DMS 273 (cell line): ENCODE data around the gene DAPK1.

Source experiments
- DNase-seq: peaks from one replicate; lab custom pipeline; 2025; ENCODE audit not compliant: unreplicated experiment; lab: John Stamatoyannopoulos, UW

DAPK1 gene

DNA sequence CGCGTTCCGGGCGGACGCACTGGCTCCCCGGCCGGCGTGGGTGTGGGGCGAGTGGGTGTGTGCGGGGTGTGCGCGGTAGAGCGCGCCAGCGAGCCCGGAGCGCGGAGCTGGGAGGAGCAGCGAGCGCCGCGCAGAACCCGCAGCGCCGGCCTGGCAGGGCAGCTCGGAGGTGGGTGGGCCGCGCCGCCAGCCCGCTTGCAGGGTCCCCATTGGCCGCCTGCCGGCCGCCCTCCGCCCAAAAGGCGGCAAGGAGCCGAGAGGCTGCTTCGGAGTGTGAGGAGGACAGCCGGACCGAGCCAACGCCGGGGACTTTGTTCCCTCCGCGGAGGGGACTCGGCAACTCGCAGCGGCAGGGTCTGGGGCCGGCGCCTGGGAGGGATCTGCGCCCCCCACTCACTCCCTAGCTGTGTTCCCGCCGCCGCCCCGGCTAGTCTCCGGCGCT, at the start of gene DAPK1:
TSS of gene DAPK1 (plus strand) at position 264 of the 442 bp plus-strand sequence. CDS start 1,211 bp downstream, outside the sequence.
- peak; percentile 84 for DNase-seq

DNA sequence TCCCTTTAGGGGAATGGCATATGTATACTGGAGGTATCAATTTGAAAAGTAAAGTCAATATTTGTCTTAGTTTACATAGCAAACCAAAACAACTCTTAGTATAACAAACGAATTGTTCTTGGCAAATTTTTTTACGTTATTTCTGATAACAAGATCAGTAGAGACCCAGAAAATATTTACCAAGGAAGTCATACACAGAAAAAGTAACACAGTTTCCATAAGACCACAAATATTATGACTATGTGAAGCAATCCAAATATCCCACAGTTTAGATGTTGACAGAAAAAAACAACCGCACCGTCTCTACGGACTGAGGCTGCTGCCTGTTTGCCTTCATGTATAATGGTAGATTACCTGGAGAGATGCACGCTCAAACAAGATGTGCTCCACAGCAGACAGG, 46.5 kb upstream of the DAPK1 start:
- no peak for DNase-seq

DNA sequence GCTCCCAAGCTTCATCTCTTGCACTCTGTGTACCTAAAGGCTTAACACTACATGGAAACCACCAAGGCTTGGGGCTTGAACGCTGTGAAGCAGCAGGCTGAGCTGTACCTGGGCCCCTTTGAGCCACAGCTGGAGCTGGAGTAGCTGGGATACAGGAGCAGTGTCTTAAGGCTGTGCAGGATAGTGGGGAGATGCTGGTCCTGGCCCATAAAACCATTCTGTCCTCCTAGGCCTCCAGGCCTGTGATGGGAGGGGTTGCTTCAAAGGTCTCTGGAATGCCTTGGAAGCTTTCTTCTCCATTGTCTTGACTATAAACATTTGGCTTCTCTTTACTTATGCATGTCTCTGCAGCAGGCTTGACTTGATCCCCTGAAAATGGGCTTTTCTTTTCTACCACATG, 42.3 kb upstream of the DAPK1 start:
- no peak for DNase-seq

DNA sequence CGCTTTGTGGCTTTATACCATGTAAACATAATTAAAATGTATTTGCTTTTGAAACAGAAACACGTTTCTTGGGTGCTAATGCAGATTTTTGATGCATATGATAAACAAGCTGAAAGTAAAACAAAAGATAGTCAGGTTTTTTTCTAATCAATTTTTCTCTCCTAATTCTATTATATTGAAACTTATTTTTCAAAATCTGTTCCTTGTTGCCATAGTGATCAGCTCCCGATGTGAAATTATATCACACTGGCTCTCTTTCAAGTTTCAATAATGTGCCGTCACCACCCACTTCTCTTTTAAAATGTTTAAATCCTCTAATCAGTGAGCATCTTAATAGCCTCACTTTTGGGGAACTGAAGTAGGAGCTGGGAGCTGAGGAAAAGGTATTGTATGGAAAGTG, 36.4 kb upstream of the DAPK1 start:
- no peak for DNase-seq

DNA sequence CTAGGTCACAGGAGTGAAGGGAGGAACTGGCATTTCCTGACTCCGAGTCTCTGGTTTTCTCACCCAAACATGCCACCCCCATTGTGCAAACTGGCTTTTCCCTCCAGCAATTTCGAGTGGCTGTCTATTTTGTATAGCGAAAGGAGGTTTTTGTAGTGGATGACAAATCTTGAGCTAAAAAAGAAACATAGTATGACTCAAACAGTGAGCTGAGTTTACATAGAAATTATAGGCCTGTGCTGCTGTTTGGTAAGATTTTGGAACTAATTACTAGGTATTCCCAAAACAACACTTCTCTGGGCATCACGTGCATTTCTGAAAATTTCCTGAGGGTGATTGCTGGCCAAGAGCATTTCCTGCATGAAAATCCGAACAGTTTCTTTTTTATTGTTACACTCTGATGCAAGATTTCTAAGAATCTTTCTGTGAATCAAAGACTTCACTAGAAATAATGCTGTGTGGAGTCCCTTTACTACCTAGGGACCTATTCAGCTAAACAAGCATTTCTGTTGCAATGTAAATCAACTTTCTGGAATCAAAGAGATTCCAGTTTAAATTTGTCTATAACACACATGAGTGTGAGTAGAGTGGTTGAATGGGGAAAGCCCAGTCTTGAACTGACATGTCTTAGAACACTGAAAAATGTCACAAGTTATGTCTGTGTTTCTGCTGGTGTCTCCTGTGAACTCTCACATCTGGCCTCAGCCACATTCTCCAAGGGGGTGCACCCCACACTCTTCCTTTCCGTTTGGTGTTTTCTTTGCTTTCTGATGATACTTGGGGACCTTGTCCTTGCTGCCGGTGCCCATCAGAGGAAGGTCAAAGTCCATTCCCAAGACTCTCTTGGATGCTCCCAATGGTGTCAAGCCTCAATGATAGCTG, 33.3 kb upstream of the DAPK1 start:
- no peak for DNase-seq

DNA sequence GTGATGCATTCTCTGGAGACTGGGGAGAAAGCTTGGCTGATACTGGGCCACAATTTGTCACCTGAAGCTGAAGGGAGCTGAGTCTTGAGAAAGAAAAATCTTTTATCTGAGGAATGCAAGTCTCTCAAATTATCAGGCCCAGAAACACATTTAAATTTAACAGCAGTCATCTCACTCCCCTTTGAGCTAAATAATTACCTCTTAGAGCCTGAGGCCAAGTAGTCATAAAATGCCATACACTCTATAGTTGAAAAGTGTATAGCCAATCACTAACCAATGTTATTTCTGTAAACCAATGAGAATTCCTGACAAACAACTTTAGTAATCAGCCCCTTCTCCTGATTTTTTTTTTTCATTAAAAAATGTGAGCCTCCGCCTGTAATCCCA, 32.7 kb upstream of the DAPK1 start:
- no peak for DNase-seq

DNA sequence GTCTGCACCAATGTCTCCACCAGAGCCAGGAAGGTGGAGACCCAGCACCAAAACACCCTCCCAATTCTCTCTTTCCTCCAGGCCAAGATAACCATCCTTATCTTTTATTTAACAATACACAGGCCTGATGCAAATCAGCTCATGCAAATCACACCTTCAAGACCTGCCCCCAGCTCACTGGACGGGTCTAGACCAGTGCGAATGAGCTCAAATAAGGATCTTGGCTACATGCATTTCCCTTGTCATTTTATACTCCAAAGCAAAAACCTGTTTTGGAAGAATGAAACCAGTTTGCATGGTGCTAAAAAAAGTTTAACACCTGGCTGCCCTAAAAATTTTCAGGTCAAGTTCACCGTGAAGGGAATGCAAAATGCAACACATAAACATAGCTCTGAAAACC, 31.9 kb upstream of the DAPK1 start:
- DNase-seq, result no peak

DNA sequence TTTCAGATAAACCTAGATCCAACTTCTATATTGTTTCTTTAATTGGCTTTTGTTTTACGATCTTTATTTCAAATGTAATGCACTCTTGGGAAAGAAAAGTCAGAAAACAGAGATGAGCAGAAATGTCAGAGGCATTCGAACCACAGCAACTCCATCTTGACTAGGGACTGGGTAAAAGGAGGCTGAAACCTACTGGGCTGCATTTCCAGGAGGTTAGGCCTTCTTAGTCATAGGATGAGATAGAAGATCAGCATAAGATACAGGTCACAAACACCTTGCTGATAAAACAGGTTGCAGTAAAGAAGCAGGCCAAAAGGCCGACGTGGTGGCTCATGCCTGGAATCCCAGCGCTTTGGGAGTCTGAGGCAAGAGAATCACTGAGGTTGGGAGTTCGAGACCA, 30.5 kb upstream of the DAPK1 start:
- DNase-seq, result no peak

DNA sequence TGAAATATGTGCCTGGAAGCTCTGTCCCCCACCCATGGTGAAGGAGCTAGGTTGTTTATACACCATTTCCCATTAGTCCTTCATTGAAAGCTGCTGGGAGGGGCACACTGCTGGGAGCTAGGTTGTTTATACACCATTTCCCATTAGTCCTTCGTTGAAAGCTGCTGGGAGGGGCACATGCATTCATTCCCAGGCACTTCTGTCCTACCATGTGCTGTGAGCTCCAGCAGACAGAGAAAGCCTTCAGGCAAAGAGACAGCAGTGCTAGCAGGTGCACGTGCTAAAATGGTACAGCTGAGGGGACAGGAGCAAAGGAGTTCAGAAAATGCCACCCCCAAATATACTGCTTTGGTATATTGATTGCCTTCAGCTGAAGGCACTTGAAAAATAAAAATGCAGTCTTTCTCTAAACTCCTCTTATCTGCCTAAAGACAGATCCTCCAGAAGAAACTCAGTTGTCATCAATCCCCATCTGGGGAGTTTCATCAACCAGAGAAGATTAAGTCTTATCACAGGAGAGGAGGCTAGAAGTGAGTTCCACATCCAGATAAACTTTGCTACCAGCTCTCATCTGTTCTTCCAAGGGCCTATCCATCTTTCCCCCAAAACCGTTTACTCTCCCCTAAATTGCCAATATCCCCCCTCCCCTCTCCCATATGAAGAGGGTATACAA, 27.7 kb upstream of the DAPK1 start:
- DNase-seq, result no peak

DNA sequence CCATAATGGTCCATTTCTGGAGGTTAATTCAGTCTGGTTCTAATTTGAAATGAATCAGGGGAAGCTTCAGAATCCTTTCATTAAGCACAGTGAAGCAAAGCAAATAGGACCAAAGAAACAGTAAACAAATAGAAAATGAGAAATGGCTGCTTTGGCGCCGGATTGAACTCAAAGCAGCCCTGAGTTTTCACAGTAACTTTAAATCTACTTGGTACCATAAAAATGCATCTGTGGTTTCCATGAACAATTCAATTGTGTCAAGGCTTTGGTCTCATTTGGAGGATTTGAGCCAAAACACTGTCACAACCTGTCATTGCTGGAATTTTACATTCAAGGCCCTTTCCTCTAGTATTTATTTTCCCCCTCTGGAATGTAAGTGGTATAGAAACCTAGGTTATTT, 25.9 kb upstream of the DAPK1 start:
- no peak for DNase-seq

DNA sequence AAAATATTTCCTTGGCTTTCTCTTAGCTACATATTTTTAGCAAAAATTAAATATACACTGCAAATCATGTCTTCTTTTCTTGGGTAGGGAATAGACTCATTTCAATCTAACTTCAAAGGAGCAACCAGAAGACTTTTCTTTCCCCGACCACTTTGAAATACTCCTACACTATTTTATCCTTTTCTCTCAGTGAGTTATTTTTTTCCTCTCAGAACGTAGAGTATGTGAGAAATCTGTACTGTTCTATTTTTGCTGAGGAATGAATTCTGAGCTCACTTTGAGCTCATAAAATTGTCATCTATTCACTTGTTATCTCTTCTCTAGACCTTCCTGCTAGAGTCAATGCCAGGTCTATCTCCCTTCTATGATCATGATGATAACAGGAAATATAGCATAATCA, 22.2 kb upstream of the DAPK1 start:
- DNase-seq, result no peak

DNA sequence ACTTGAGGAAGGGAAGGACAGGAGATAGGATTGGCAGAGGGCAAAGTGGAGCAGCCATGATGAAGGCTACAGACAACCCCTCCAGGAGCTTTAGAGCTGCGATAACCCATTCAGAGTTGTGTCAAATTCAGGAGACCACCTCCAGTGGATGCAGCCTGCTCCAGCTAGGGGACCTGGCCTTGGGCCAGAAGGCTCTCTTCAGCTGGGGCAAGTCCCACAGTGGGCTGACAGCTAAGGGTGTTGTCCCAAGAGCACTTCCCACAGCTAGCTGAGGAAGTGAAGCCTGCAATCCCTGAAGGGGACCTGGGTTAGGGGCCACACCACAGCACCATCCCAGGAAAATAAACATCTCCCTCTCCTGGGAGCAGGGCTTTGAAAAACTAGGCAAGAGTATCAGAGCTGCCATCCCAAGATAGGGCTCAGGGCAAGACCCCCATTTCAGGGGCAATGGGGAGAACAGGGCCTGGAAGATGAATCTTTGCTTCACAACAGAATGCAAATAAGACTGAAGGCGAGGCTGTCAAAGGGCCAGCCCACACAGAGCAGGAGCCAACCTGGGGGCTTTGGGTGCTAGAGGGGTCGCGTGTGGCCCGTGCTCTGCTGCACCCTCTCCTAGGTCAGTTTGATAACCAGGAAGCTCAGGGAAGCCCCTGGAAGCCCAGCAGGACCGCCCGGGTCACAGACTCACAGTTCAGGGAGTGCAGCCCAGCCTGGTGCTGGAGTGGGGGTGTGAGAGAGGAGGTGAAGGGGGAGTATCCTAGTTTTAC, 19.3 kb upstream of the DAPK1 start:
- DNase-seq, result no peak

DNA sequence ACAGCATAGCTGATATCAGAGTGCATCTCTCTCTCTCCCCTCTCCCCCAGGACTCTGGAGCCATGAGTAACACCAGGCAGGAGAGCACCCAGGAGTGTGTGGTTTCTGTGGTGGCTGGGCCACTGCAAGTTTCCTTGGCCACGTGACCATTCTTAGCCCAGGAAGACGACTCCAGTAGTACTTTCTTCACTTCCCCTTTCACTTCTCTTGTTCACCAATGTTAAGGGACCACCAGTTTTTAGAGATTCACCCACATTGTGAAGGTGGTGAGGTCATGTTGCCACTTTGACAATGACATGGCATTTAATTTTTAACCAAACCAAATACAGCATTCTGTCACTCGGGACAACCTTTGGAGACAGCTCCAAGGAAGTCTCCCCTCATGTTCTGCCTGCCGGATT, 17.9 kb upstream of the DAPK1 start:
- no peak for DNase-seq

DNA sequence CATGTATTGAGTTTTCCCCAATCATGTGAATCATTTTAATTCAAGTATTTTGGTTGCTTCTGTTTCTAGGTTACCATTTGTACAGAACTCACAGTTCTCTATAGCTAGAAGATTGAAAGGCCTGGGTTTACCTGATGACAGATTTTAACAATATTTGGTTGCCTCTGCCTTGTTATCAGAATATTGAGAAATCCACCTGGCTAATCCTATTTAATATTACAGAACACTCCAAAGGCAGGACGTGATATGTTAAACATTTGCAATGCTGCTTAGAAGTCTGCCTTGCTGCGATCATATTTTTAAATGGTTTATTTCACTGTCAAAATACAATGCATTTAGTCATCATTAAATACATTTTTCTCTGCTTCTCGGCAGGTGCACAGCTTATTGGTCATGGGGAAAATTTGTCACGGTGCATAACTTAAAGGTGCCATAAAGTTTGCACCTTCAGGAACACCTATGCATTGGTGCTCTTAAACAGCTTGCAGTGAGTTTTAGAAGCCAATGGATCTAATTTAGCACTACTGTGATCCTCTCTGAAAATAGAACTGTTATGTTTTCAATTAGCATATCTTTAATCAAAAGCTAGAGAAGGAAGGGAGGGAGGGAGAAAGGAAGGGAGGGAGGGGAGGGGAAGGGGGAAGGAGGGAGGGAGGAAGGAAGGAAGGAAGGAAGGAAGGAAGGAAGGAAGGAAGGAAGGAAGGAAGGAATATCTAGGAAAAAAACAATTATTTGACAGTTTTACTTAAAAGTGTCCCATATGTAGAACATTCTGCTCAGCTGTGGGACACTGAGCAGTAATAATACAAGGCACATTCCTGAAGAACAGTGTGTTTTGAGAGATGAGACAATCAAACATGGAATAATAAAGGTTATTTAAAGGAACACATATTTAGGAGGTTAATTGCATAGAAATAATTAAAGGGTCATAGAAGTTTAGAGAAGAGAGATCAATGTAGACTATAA, 15.5 kb upstream of the DAPK1 start:
- no peak for DNase-seq

DNA sequence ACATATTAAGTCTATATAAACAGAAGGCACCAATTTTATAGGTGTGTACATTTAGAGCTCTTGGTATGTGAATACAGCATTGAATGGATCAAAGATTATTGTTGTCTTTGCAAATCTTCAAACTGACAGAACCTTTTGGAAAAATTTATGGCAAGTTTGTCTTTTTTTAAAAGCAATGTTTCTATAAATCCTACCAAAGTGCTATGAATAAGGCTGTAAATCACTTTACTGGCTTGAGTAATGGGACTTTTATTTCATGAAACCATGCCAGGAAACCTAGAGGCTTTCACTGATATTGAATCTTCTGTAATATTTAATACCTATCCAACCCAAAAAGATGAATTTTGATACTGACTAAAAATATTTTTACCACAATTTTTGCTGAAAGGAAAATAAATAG, 7.4 kb upstream of the DAPK1 start:
- DNase-seq, result no peak

DNA sequence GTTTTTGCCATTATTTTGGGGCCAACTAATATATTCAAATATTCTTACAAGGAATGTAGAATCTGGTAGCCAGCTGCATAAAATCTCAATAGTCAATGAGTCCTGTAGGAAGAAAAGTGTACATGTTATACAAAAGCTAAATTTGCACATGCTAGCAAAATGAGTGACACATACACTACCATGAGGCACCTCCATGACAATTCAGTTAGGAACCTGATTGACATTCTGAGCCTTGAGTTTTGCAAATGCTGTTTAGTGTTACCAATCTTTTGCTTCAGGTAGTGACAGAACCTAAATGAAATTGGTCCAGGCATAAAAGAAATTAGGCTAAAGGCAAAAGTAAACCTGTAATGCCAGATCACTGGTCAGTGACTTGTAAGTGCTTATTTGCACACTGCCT, 6.8 kb upstream of the DAPK1 start:
- no peak for DNase-seq

DNA sequence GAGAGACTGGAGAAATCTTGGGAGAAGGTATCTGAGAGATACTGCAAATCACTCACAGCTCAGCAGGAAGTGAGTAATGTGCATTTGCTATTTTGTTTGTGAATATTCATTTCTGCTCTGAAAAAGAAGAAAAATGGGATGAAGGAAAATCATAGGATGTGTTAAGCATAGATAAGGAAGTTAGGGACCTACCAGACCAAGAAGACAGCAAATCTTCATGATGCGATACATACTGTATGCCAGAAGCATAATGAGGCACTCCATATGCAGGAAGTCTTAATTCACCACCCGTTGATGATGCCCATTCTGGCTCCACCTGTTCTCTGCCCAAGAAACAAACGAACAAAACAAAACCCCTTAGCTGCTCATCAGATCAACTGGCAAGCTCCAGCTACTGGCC, 6.1 kb upstream of the DAPK1 start:
- DNase-seq, result peak; percentile 12

DNA sequence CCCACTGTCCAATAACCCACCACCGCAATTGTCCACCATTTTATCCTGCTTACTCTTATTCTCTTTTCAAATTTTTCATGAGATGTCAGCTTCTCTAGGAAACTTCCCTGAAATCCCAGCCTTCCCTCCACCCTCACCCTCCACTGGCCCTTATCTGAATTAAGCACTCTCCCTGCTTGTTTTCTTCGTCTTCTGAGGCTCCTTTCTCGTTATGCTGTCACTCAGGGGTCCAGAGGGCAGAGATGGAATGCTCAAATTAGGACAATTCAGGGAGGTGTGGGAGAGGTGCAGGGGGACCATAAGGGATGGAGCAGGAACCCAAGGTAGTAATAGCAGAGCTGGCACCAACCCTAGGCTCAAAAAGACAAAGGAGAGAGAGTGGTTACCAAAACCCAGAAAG, 5.0 kb upstream of the DAPK1 start:
- no peak for DNase-seq

DNA sequence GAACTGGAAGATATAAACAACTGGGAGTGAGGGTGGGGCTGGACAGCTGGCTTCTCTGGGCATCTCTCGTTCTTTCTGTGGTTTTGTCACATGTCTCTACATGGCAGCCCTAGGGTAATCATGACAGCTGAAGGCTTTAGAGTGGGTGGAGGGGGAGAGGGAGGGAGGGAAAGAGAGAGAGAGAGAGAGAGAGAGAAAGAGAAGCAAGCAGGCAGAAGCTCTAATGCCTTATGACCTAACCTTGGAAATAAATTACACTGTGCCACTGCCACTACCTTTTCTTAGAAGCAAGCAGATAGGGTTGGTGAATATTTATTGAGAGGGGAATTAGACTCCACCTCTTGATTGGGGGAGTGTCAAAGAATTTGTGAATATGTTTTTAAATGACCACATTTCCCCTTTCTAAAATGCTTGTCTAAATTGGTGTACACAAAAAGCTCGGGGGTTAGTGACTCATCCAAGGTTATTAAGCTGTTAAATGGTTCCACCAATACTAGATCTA, 2.6 kb upstream of the DAPK1 start:
- DNase-seq, result peak; percentile 88

DNA sequence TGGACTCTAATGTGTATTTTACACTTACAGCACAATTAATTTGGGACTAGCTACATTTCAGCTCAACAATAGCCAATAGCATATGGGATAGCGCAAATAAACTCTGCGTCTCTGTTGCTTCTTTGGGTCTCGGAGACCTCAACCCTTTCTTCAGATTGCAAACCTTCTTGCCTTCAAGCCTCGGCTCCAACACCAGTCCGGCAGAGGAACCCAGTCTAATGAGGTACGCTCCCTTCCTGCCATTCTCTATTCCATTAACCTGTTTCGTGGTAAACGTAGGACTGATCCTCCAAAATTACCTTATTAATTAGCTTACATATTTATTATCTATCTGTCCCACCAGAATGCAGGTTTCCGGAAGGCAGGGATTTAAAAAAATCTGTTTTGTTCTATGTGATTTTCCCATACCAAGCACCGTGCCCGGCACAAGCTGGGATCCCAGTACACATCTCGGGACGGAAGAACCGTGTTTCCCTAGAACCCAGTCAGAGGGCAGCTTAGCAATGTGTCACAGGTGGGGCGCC, 525 bp upstream of the DAPK1 start:
- DNase-seq, result no peak
